A673 (cell line): Measurements from ENCODE around the gene DYNLT5.

ENCODE experiments used
- EZH2 ChIP-seq: fragments of 200-600 bp; sonication (generic); IDR thresholded peaks from 2 replicates; pipeline ENCODE4 v1.6.1; 2017; ENCODE audit warnings: borderline replicate concordance, low read depth, mild to moderate bottlenecking, mixed read lengths, antibody characterized with exemption, low read length; ENCODE audit not compliant: poor library complexity, severe bottlenecking
- TF ChIP-seq, protein P1 (sequence below): fragments of 300-800, 200-600 bp; sonication (generic); conservative IDR thresholded peaks from 2 replicates; pipeline ENCODE4 v1.5.1; 2017; ENCODE audit warnings: low read depth, mild to moderate bottlenecking, antibody characterized with exemption, low read length, moderate library complexity, mixed read lengths

DNA sequence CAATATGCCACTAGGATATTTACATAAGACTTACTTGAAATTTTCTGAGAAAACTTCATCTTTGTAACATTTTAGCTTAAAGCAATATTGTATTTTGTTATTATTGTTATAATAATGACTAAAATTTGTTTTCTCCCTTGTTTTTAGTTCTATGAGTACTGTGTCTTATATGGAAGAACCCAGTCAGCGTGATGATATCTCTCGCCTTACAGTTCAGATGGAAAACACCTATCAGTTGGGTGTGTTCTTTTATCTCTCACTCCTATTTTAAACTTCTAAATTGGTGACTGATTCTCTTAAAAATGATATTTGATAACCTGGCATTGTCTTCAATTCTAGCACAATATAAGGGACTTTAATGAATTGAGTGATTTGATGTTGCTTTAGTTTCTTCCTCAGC is 18.0 kb downstream of the DYNLT5 start:
- TF ChIP-seq, protein P1, sequence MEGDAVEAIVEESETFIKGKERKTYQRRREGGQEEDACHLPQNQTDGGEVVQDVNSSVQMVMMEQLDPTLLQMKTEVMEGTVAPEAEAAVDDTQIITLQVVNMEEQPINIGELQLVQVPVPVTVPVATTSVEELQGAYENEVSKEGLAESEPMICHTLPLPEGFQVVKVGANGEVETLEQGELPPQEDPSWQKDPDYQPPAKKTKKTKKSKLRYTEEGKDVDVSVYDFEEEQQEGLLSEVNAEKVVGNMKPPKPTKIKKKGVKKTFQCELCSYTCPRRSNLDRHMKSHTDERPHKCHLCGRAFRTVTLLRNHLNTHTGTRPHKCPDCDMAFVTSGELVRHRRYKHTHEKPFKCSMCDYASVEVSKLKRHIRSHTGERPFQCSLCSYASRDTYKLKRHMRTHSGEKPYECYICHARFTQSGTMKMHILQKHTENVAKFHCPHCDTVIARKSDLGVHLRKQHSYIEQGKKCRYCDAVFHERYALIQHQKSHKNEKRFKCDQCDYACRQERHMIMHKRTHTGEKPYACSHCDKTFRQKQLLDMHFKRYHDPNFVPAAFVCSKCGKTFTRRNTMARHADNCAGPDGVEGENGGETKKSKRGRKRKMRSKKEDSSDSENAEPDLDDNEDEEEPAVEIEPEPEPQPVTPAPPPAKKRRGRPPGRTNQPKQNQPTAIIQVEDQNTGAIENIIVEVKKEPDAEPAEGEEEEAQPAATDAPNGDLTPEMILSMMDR: no peak
- no peak for TF ChIP-seq EZH2
